ENCODE results near the gene BEX5. TPM values are rescaled to one million over a fixed set of nuclear protein-coding genes. Genes with fewer than 3 reads are reported as not detected.

BEX5 gene
- polyA plus RNA-seq (2013, experiment 1 of 2), result not detected
- not detected for polyA plus RNA-seq (2013, experiment 2 of 2)

GRCh38 chrX:102155806-102156179, at the start of gene BEX5:
TSS of gene BEX5 (minus strand) at chrX:102155977. CDS start at chrX:102154265, 1,712 bp downstream.
- no peak within 1 kb of the TSS for H4K91ac ChIP-seq (ENCODE audit: low read length)
- peaks cover 0 to 19% of the 10 kb centered on the region in 2 experiments for H3K27me3 ChIP-seq (ENCODE audit: control insufficient read depth in 1 of 2, insufficient read depth in 1 of 2, low read length in 2 of 2)
- H3K4me2 ChIP-seq (ENCODE audit: low read length, poor library complexity, severe bottlenecking), result no peak within 1 kb of the TSS
- WGBS, result 94% methylated on average over 9 of the region's 15 CpGs
- no peaks in the 10 kb centered on the region for H3K36me3 ChIP-seq (ENCODE audit: control insufficient read depth in 1 of 2, insufficient read depth in 2 of 2, low read depth in 1 of 2, low read length in 2 of 2)
- no peak within 1 kb of the TSS for H3K4ac ChIP-seq (ENCODE audit: low read depth in 1 of 2, low read length in 2 of 2)
- H3K9me3 ChIP-seq (ENCODE audit: control insufficient read depth, low read length), result no peaks in the 10 kb centered on the region
- peak within 1 kb of the TSS in 1 of 2 experiments; percentile 68 for H3K4me3 ChIP-seq (ENCODE audit: insufficient read depth in 1 of 2, low read depth in 1 of 2, low read length in 2 of 2)
- H2BK120ac ChIP-seq (ENCODE audit: low read depth, low read length), result no peak within 1 kb of the TSS
- no peaks in the 10 kb centered on the region for H3K4me1 ChIP-seq (ENCODE audit: control insufficient read depth, insufficient read depth, low read depth, low read length)
- DNase-seq, result no peak
- H3K23ac ChIP-seq (ENCODE audit: low read length in 2 of 2), result no peak within 1 kb of the TSS
- H4K8ac ChIP-seq (ENCODE audit: low read length), result no peak within 1 kb of the TSS
- H3K14ac ChIP-seq (ENCODE audit: low read length in 2 of 2), result no peak within 1 kb of the TSS
- no peak within 1 kb of the TSS for H2BK15ac ChIP-seq (ENCODE audit: low read depth, poor library complexity, severe bottlenecking)
- H3K9ac ChIP-seq (ENCODE audit: low read length), result no peak within 1 kb of the TSS
- no peak within 1 kb of the TSS for H2BK5ac ChIP-seq (ENCODE audit: low read depth, low read length, poor library complexity, severe bottlenecking)
- no peak within 1 kb of the TSS for H2AFZ ChIP-seq (ENCODE audit: low read depth, low read length)
- no peaks in the 10 kb centered on the region for H3K79me1 ChIP-seq (replicated peaks; ENCODE audit: low read length, poor library complexity, severe bottlenecking)
- H2BK12ac ChIP-seq (ENCODE audit: low read length in 2 of 2), result no peak within 1 kb of the TSS
- H3K18ac ChIP-seq (ENCODE audit: low read depth in 1 of 2, low read length in 2 of 2), result no peak within 1 kb of the TSS
- H3K27ac ChIP-seq (ENCODE audit: low read length, poor library complexity, severe bottlenecking), result no peak within 1 kb of the TSS
- no peak within 1 kb of the TSS for H2AK5ac ChIP-seq (ENCODE audit: low read length, severe bottlenecking)

- Histone ChIP-seq H2BK5ac (ENCODE audit: low read depth, low read length, poor library complexity, severe bottlenecking) (no peak overlapping the region), H2AFZ (ENCODE audit: low read depth, low read length) (no peak overlapping the region), H3K4me3 (ENCODE audit: insufficient read depth in 1 of 2, low read depth in 1 of 2, low read length in 2 of 2) (no peak overlapping the region), H3K27ac (ENCODE audit: low read length, poor library complexity, severe bottlenecking) (no peak overlapping the region), H2BK12ac (ENCODE audit: low read length in 2 of 2) (no peak overlapping the region), H3K9ac (ENCODE audit: low read length) (no peak overlapping the region), H3K4me1 (ENCODE audit: control insufficient read depth, insufficient read depth, low read depth, low read length) (no peaks in the 10 kb centered on the region), H2BK120ac (ENCODE audit: low read depth, low read length) (no peak overlapping the region), H3K18ac (ENCODE audit: low read depth in 1 of 2, low read length in 2 of 2) (no peak overlapping the region), H3K4me2 (ENCODE audit: low read length, poor library complexity, severe bottlenecking) (no peak overlapping the region), H4K8ac (ENCODE audit: low read length) (no peak overlapping the region), H2BK15ac (ENCODE audit: low read depth, poor library complexity, severe bottlenecking) (no peak overlapping the region), H3K23ac (ENCODE audit: low read length in 2 of 2) (no peak overlapping the region), H3K14ac (ENCODE audit: low read length in 2 of 2) (no peak overlapping the region), H3K27me3 (ENCODE audit: control insufficient read depth in 1 of 2, insufficient read depth in 1 of 2, low read length in 2 of 2) (no peaks in the 10 kb centered on the region), H4K91ac (ENCODE audit: low read length) (no peak overlapping the region), H3K36me3 (ENCODE audit: control insufficient read depth in 1 of 2, insufficient read depth in 2 of 2, low read depth in 1 of 2, low read length in 2 of 2) (no peaks in the 10 kb centered on the region), H3K4ac (ENCODE audit: low read depth in 1 of 2, low read length in 2 of 2) (no peak overlapping the region), H3K9me3 (ENCODE audit: control insufficient read depth, low read length) (peaks cover 2% of the 10 kb centered on the region), H3K79me1 (replicated peaks; ENCODE audit: low read length, poor library complexity, severe bottlenecking) (no peaks in the 10 kb centered on the region), H2AK5ac (ENCODE audit: low read length, severe bottlenecking) (no peak overlapping the region)
- no peak for DNase-seq
- WGBS, result 61% methylated on average over 3 of the region's 7 CpGs
Observed at GRCh38 chrX:102185967-102186720, 30.4 kb upstream of the BEX5 start.

DNA sequence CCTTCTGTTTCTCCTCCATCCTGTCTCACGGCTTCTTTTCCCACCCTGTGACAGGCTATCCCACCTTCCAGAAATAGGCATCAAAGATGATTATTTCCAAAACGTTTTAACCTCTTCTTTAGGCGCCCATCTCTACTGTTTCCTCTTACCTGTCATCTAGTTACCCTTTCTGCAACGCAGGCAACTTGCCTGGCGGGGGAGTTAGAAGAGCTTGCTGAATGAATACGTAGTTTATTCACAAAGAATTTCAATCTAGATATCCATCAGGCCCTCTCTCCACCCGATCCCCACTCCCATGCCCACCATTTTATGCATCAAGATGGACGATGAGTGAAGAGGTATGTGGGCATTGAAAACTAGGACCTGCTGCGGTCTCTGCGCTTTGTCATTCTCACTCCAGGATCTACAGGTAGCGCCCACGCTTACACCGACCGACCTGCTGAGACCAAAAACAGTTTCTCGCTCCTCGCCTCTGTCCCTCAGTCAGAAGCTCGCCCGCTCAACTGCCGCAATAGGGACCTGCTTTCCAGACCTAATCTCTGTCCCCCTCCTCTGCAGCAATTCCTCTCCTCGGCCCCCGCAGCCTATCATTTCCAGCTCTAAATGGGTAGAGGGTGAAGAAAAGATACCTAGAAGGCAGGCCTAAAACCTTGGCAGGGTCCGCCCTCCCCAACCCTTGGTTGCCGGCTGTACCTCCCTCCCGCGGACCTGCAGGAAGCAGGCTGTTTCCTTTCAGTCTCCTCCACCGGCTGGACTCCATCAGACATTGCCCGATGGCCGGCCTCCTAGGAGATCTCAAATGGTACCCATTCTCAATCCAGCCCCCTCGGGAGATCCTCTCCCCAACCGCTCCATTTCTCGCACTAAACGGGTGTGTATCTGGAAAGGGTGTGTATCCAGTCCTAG, 624 bp downstream of the BEX5 start:
- Histone ChIP-seq H4K91ac (ENCODE audit: low read length) (no peak overlapping the region), H4K8ac (ENCODE audit: low read length) (no peak overlapping the region), H3K27ac (ENCODE audit: low read length, poor library complexity, severe bottlenecking) (no peak overlapping the region), H2BK12ac (ENCODE audit: low read length in 2 of 2) (no peak overlapping the region), H2BK15ac (ENCODE audit: low read depth, poor library complexity, severe bottlenecking) (no peak overlapping the region), H3K23ac (ENCODE audit: low read length in 2 of 2) (no peak overlapping the region), H3K9ac (ENCODE audit: low read length) (no peak overlapping the region), H3K4me3 (ENCODE audit: insufficient read depth in 1 of 2, low read depth in 1 of 2, low read length in 2 of 2) (peak overlapping the region in 1 of 2 experiments; percentile 68), H3K36me3 (ENCODE audit: control insufficient read depth in 1 of 2, insufficient read depth in 2 of 2, low read depth in 1 of 2, low read length in 2 of 2) (no peaks in the 10 kb centered on the region), H2BK5ac (ENCODE audit: low read depth, low read length, poor library complexity, severe bottlenecking) (no peak overlapping the region), H2AK5ac (ENCODE audit: low read length, severe bottlenecking) (no peak overlapping the region), H3K27me3 (ENCODE audit: control insufficient read depth in 1 of 2, insufficient read depth in 1 of 2, low read length in 2 of 2) (peaks cover 0 to 19% of the 10 kb centered on the region in 2 experiments), H3K14ac (ENCODE audit: low read length in 2 of 2) (no peak overlapping the region), H3K79me1 (replicated peaks; ENCODE audit: low read length, poor library complexity, severe bottlenecking) (no peaks in the 10 kb centered on the region), H3K9me3 (ENCODE audit: control insufficient read depth, low read length) (peaks cover under 1% of the 10 kb centered on the region), H2AFZ (ENCODE audit: low read depth, low read length) (no peak overlapping the region), H3K4me2 (ENCODE audit: low read length, poor library complexity, severe bottlenecking) (no peak overlapping the region), H3K4me1 (ENCODE audit: control insufficient read depth, insufficient read depth, low read depth, low read length) (no peaks in the 10 kb centered on the region), H3K18ac (ENCODE audit: low read depth in 1 of 2, low read length in 2 of 2) (no peak overlapping the region), H2BK120ac (ENCODE audit: low read depth, low read length) (no peak overlapping the region), H3K4ac (ENCODE audit: low read depth in 1 of 2, low read length in 2 of 2) (no peak overlapping the region)
- 90% methylated on average over 19 of the region's 32 CpGs for WGBS
- DNase-seq, result no peak

DNA sequence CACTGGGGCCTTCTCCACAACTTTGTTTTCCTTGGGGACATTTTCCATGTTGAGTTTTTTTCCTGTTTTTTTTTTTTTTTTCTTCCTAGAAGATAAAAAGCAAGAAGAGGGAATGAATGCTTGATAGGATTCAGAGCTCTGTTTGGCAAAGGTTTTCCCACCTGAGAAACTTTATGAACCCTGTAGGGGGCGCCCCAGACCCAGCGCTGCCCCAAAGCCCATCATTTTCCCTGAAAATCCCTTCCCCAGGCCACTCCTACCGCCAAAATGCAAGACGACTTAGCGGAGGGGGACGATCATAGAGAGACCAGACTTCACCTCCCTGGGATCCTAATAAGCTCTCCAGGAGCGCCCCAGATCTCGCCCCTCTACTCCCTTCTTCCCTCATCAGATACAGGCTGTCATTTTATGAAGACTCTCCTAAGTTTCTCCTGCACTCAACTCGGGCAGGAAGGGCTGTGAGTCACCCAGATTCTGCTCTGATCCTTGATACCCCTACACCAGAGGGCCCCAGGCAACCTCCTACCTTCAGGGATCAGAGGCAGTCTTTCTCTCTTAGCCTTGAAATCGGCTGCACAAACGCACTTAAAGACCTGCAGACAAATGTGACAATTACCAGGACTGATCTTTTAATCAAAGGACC, 1.4 kb downstream of the BEX5 start:
- Histone ChIP-seq H3K4ac (ENCODE audit: low read depth in 1 of 2, low read length in 2 of 2) (no peak overlapping the region), H2BK15ac (ENCODE audit: low read depth, poor library complexity, severe bottlenecking) (no peak overlapping the region), H3K4me3 (ENCODE audit: insufficient read depth in 1 of 2, low read depth in 1 of 2, low read length in 2 of 2) (no peak overlapping the region), H4K91ac (ENCODE audit: low read length) (no peak overlapping the region), H2AFZ (ENCODE audit: low read depth, low read length) (no peak overlapping the region), H2AK5ac (ENCODE audit: low read length, severe bottlenecking) (no peak overlapping the region), H3K79me1 (replicated peaks; ENCODE audit: low read length, poor library complexity, severe bottlenecking) (no peaks in the 10 kb centered on the region), H2BK5ac (ENCODE audit: low read depth, low read length, poor library complexity, severe bottlenecking) (no peak overlapping the region), H4K8ac (ENCODE audit: low read length) (no peak overlapping the region), H3K9me3 (ENCODE audit: control insufficient read depth, low read length) (peaks cover 3% of the 10 kb centered on the region), H3K27ac (ENCODE audit: low read length, poor library complexity, severe bottlenecking) (no peak overlapping the region), H3K9ac (ENCODE audit: low read length) (no peak overlapping the region), H3K27me3 (ENCODE audit: control insufficient read depth in 1 of 2, insufficient read depth in 1 of 2, low read length in 2 of 2) (peaks cover 0 to 19% of the 10 kb centered on the region in 2 experiments), H2BK12ac (ENCODE audit: low read length in 2 of 2) (no peak overlapping the region), H3K36me3 (ENCODE audit: control insufficient read depth in 1 of 2, insufficient read depth in 2 of 2, low read depth in 1 of 2, low read length in 2 of 2) (no peaks in the 10 kb centered on the region), H2BK120ac (ENCODE audit: low read depth, low read length) (no peak overlapping the region), H3K14ac (ENCODE audit: low read length in 2 of 2) (no peak overlapping the region), H3K23ac (ENCODE audit: low read length in 2 of 2) (no peak overlapping the region), H3K18ac (ENCODE audit: low read depth in 1 of 2, low read length in 2 of 2) (no peak overlapping the region), H3K4me2 (ENCODE audit: low read length, poor library complexity, severe bottlenecking) (no peak overlapping the region), H3K4me1 (ENCODE audit: control insufficient read depth, insufficient read depth, low read depth, low read length) (no peaks in the 10 kb centered on the region)
- no peak for DNase-seq
- 54% methylated on average over 9 of the region's 11 CpGs for WGBS

All from mesenchymal stem cell (in vitro differentiated cells and primary cell).